ENCODE measurements around the gene TGFB3. TPM values are rescaled to one million over a fixed set of nuclear protein-coding genes. Genes with fewer than 3 reads are reported as not detected.

TGFB3 gene
- total and polyA plus RNA-seq, 9 of the 15 experiments (the other 6 are each of a cell fraction or from before 2014, with no cell fraction given) = 0.39 to 2.0 (median 1.0) TPM

- ChIA-PET CTCF (ENCODE audit: low intra/inter-chr PET ratio) (no interaction called here), POLR2A (interaction anchor here (1.3 kb wide), 1 partner anchor 11 kb away, joined by 4 read pairs; no protein-coding TSS in a partner anchor)
- Histone ChIP-seq H2AFZ (ENCODE audit: low read depth, low read length) (no peak overlapping the region), H3K27me3 (ENCODE audit: control insufficient read depth in 2 of 2, insufficient read depth in 2 of 2, low read length in 2 of 2) (no peaks in the 10 kb centered on the region), H3K9ac (ENCODE audit: insufficient read depth in 1 of 2, low read depth in 2 of 2, low read length in 2 of 2) (no peak overlapping the region), H3K27ac (ENCODE audit: extremely low read depth, low read depth, low read length) (no peak overlapping the region), H3K4me2 (ENCODE audit: insufficient read depth, low read length) (no peak overlapping the region), H3K79me2 (ENCODE audit: control insufficient read depth, insufficient read depth, low read length) (no peaks in the 10 kb centered on the region), H3K9me1 (ENCODE audit: control insufficient read depth, insufficient read depth, low read length) (no peaks in the 10 kb centered on the region), H3K36me3 (ENCODE audit: control insufficient read depth, insufficient read depth, low read length) (no peaks in the 10 kb centered on the region), H3K4me3 (no peak overlapping the region), H4K20me1 (replicated peaks; ENCODE audit: control insufficient read depth, insufficient read depth, low read length) (no peaks in the 10 kb centered on the region), H3K9me3 (replicated peaks; ENCODE audit: control insufficient read depth, insufficient read depth, low read depth, low read length) (no peaks in the 10 kb centered on the region), H3K4me1 (replicated peaks in 1 of 2; ENCODE audit: control insufficient read depth in 2 of 2, insufficient read depth in 2 of 2, low read length in 2 of 2) (no peaks in the 10 kb centered on the region)
- DNase-seq (ENCODE audit: extremely low read depth in 1 of 4, low spot score in 3 of 4) (no peak), ATAC-seq (no peak), FAIRE-seq (no peak)
- intact Hi-C loops (cut with micrococcal nuclease) = no loop called here
- no TSS peak for BruUV-seq (replicated peaks)
- 24% methylated on average over 4 of the region's 4 CpGs for WGBS (ENCODE audit: insufficient coverage, low coverage, missing lambda C conversion rate)
- in situ Hi-C loops (cut with MboI) = no loop called here
- no peak for TF ChIP-seq HIVEP1 (CRISPR knock-in tag; IDR thresholded peaks at IDR 0.05)
- no peak for TF ChIP-seq SP2 (IDR thresholded peaks at IDR 0.05; ENCODE audit: extremely low read depth, low read depth, low read length, poor library complexity, severe bottlenecking)
- TF ChIP-seq, protein P1, sequence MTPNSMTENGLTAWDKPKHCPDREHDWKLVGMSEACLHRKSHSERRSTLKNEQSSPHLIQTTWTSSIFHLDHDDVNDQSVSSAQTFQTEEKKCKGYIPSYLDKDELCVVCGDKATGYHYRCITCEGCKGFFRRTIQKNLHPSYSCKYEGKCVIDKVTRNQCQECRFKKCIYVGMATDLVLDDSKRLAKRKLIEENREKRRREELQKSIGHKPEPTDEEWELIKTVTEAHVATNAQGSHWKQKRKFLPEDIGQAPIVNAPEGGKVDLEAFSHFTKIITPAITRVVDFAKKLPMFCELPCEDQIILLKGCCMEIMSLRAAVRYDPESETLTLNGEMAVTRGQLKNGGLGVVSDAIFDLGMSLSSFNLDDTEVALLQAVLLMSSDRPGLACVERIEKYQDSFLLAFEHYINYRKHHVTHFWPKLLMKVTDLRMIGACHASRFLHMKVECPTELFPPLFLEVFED (CRISPR knock-in tag; conservative IDR thresholded peaks at IDR 0.05) = no peak
- TF ChIP-seq EP300 (IDR thresholded peaks at IDR 0.05; ENCODE audit: low read length) = no peak
- no peak for TF ChIP-seq BRCA1 (IDR thresholded peaks at IDR 0.05)
- no peak for TF ChIP-seq BRCA1 (CRISPR knock-in tag; IDR thresholded peaks at IDR 0.05)
- TF ChIP-seq SNAPC5 (CRISPR knock-in tag; IDR thresholded peaks at IDR 0.05) = no peak
- TF ChIP-seq IFI16 (CRISPR knock-in tag; IDR thresholded peaks at IDR 0.05) = no peak
- no peak for TF ChIP-seq HDGF (IDR thresholded peaks at IDR 0.05)
- no peak for TF ChIP-seq SMAD4 (CRISPR knock-in tag; conservative IDR thresholded peaks at IDR 0.05)
Measured at GRCh38 chr14:75968456-75968855, 13.3 kb downstream of the TGFB3 start.

All from K562 (cell line).